H7 (cell line): ENCODE data around the gene CINP. TPM values are rescaled to one million over a fixed set of nuclear protein-coding genes. Genes with fewer than 3 reads are reported as not detected.
"Not testable (repeated sequence)": the region's sequence is repeated elsewhere in the genome, so short reads cannot be mapped to it uniquely, and the experiment has no call there.

ENCODE experiments used
- DNase-seq: peaks from one replicate; pipeline ENCODE4 v3.0.0; 2012
- H3K27me3 ChIP-seq: 2 replicates; pipeline ENCODE4 v1.6.0; 2011; ENCODE audit warnings: mild to moderate bottlenecking, low read length; ENCODE audit not compliant: control insufficient read depth, insufficient read depth
- H3K36me3 ChIP-seq: replicated peaks from 2 replicates; pipeline ENCODE4 v1.5.1; 2011; ENCODE audit warnings: low read length; ENCODE audit not compliant: control insufficient read depth, insufficient read depth
- H3K4me3 ChIP-seq: 2 replicates; pipeline ENCODE4 v1.5.1; 2011; ENCODE audit warnings: low read depth, mild to moderate bottlenecking, control low read depth, low read length, moderate library complexity; ENCODE audit not compliant: insufficient read depth
- total RNA-seq: library from RNA; depleted of rRNA; stranded (reverse); fragments of >200 nt; shearing (Covaris generic); gene quantifications from 2 replicates; pipeline ENCODE4 v1.2.3, GENCODE V29; 2014; rRNA removed

The CINP gene
- total RNA-seq, 1 experiment from 2014 or later: 42.3 TPM

DNA sequence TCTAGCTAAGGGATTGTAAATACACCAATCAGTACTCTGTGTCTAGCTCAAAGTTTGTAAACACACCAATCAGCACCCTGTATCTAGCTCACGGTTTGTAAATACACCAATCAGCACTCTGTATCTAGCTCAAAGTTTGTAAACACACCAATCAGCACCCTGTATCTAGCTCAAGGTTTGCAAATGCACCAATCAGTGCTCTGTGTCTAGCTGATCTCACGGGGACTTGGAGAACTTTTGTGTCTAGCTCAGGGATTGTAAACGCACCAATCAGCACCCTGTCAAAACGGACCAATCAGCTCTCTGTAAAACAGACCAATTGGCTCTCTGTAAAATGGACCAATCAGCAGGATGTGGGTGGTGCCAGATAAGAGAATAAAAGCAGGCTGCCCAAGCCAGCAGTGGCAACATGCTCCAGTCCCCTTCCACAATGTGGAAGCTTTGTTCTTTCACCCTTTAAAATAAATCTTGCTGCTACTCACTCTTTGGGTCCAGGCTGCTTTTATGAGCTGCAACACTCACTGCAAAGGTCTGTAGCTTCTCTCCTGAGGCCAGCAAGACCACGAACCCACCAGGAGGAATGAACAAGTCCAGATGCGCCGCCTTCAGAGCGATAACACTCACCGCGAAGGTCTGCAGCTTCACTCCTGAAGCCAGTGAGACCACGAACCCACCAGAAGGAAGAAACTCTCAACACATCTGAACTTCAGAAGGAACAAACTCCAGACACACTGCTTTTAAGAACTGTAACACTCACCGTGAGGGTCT lies 64.2 kb downstream of the CINP start:
- H3K4me3 ChIP-seq, H3K27me3 ChIP-seq, H3K36me3 ChIP-seq, DNase-seq: not testable (repeated sequence)

Other genes with a start within 250 kb of the CINP start
- gene WDR20, start 223.0 kb downstream of the CINP start, total RNA-seq: 14.7 and 16.5 TPM in 2 replicates
- gene MOK, start 57.7 kb downstream of the CINP start, total RNA-seq: 2.1 and 2.2 TPM in 2 replicates
- gene ZNF839, start 43.1 kb downstream of the CINP start, total RNA-seq: 14.9 and 18.9 TPM in 2 replicates
- gene TECPR2, start 51 bp upstream of the CINP start, total RNA-seq: 11.2 and 13.4 TPM in 2 replicates
- gene ANKRD9, start 146.9 kb upstream of the CINP start, total RNA-seq: 52.0 and 55.7 TPM in 2 replicates
- gene RCOR1, start 229.8 kb upstream of the CINP start, total RNA-seq: 13.9 and 17.3 TPM in 2 replicates